ENCODE results near the gene ZPR1.

GRCh38 chr11:116727990-116728389 lies 59.8 kb downstream of the ZPR1 start:
- TF ChIP-seq CTCF (IDR thresholded peaks at IDR 0.05) (no peak), POLR2A (IDR thresholded peaks at IDR 0.05) (no peak)

Data from adrenal gland (tissue), 5 donors.